Effector CD8-positive, alpha-beta T cell (primary cell): ENCODE measurements around the gene ATXN7L3B.
"Not testable (repeated sequence)": the region's sequence is repeated elsewhere in the genome, so short reads cannot be mapped to it uniquely, and the experiment has no call there.

Experiments
- DNase-seq: peaks from one replicate; lab custom pipeline; 2025; lab: John Stamatoyannopoulos, UW
- total RNA-seq, 4 experiments: gene quantifications; one replicate each; lab custom pipeline; 2026; lab: John Stamatoyannopoulos, UW

The ATXN7L3B gene
- 148 to 187 (median 175) reads per million in 4 experiments for total RNA-seq

GRCh38 chr12:74537707-74538385 lies at the start of gene ATXN7L3B:
TSS of gene ATXN7L3B (plus strand) at chr12:74537835. CDS start at chr12:74538113, 278 bp downstream.
- peak; percentile 92 for DNase-seq

- DNase-seq = no peak
Measured at GRCh38 chr12:74488134-74488533, 49.5 kb upstream of the ATXN7L3B start.

GRCh38 chr12:74489543-74489942 lies 48.1 kb upstream of the ATXN7L3B start:
- no peak for DNase-seq

- no peak for DNase-seq
Measured at GRCh38 chr12:74490390-74491064, 47.1 kb upstream of the ATXN7L3B start.

GRCh38 chr12:74491374-74491773 lies 46.3 kb upstream of the ATXN7L3B start:
- no peak for DNase-seq

- no peak for DNase-seq
Measured at GRCh38 chr12:74499192-74499591, 38.4 kb upstream of the ATXN7L3B start.

- DNase-seq = not testable (repeated sequence)
Measured at GRCh38 chr12:74508873-74509657, 28.6 kb upstream of the ATXN7L3B start.

- no peak for DNase-seq
Measured at GRCh38 chr12:74509886-74510285, 27.7 kb upstream of the ATXN7L3B start.

- no peak for DNase-seq
Measured at GRCh38 chr12:74514098-74514872, 23.4 kb upstream of the ATXN7L3B start.

GRCh38 chr12:74515849-74516248 lies 21.8 kb upstream of the ATXN7L3B start:
- DNase-seq = no peak

GRCh38 chr12:74526535-74526934 lies 11.1 kb upstream of the ATXN7L3B start:
- DNase-seq = no peak

- DNase-seq = no peak
Measured at GRCh38 chr12:74527491-74527890, 10.1 kb upstream of the ATXN7L3B start.

GRCh38 chr12:74530676-74531075 lies 7.0 kb upstream of the ATXN7L3B start:
- no peak for DNase-seq

GRCh38 chr12:74535536-74535935 lies 2.1 kb upstream of the ATXN7L3B start:
- DNase-seq = no peak

GRCh38 chr12:74537126-74537706 lies 419 bp upstream of the ATXN7L3B start:
- DNase-seq = no peak

- DNase-seq = peak; percentile 6
Measured at GRCh38 chr12:74538491-74539258, 1.0 kb downstream of the ATXN7L3B start.

GRCh38 chr12:74539261-74539660 lies 1.6 kb downstream of the ATXN7L3B start:
- DNase-seq = no peak

- DNase-seq = no peak
Measured at GRCh38 chr12:74539765-74540526, 2.3 kb downstream of the ATXN7L3B start.

GRCh38 chr12:74541074-74541473 lies 3.4 kb downstream of the ATXN7L3B start:
- DNase-seq = no peak

GRCh38 chr12:74547249-74547648 lies 9.6 kb downstream of the ATXN7L3B start:
- DNase-seq = no peak
